HEK293 (cell line): ENCODE results near the gene SLC4A8.
A peak's percentile ranks its signal among the peaks of the same experiment; 100 is the strongest.

Experiments used
- CTCF ChIA-PET: fragments of 350-600 bp; formaldehyde crosslinking; extraction: SDS; loops from one replicate; lab custom pipeline; 2021; ENCODE audit warnings: antibody characterized with exemption; lab: Yijun Ruan, JAX
- POLR2A ChIA-PET: fragments of 300-600 bp; formaldehyde crosslinking; extraction: SDS; loops from one replicate; lab custom pipeline; 2020; ENCODE audit warnings: antibody characterized with exemption, inconsistent platforms; lab: Yijun Ruan, JAX
- H3K27ac ChIP-seq: fragments of 200-500 bp; sonication (Bioruptor generic); 2 replicates; pipeline ENCODE4 v1.5.1; 2014; ENCODE audit warnings: low read depth, low read length, control low read depth, inconsistent platforms; ENCODE audit errors: extremely low read depth
- H3K36me3 ChIP-seq, 2 experiments: fragments of 200-500 bp in 1 of 2; sonication (Bioruptor generic) in 1 of 2; 1 replicate in 1 of 2; 2 replicates in 1 of 2; pipeline ENCODE4 v1.5.1; 2014 to 2017; ENCODE audit warnings: inconsistent platforms in 2 of 2, low read length in 2 of 2; ENCODE audit not compliant: control insufficient read depth in 2 of 2, insufficient read depth in 1 of 2
- H3K4me1 ChIP-seq: fragments of 200-500 bp; sonication (Bioruptor generic); 2 replicates; pipeline ENCODE4 v1.5.1; 2014; ENCODE audit warnings: mild to moderate bottlenecking, low read length, inconsistent platforms; ENCODE audit not compliant: control insufficient read depth, insufficient read depth
- H3K4me3 ChIP-seq: 2 replicates; pipeline ENCODE4 v1.5.1; 2011; ENCODE audit warnings: low read depth, mild to moderate bottlenecking, control low read depth, low read length, moderate library complexity
- H3K9me3 ChIP-seq: fragments of 200-500 bp; sonication (Bioruptor generic); 2 replicates; pipeline ENCODE4 v1.5.1; 2014; ENCODE audit warnings: low read depth, low read length, inconsistent platforms; ENCODE audit not compliant: control insufficient read depth, insufficient read depth
- GLIS1 ChIP-seq: fragments of 450-650 bp; formaldehyde crosslinking; IDR thresholded peaks from 2 replicates; pipeline ENCODE4 v1.5.1; 2016; ENCODE audit warnings: missing biosample characterization, missing genetic modification characterization
- PRDM6 ChIP-seq: fragments of 450-650 bp; formaldehyde crosslinking; IDR thresholded peaks from 2 replicates; pipeline ENCODE4 v1.5.1; 2017; ENCODE audit warnings: missing biosample characterization, missing genetic modification characterization
- ZBTB6 ChIP-seq: fragments of 450-650 bp; formaldehyde crosslinking; IDR thresholded peaks from 2 replicates; pipeline ENCODE4 v1.5.1; 2017; ENCODE audit warnings: missing biosample characterization, missing genetic modification characterization
- ZNF16 ChIP-seq: fragments of 450-650 bp; formaldehyde crosslinking; IDR thresholded peaks from 2 replicates; pipeline ENCODE4 v1.5.1; 2016; ENCODE audit warnings: low read depth, missing biosample characterization, missing genetic modification characterization
- ZNF175 ChIP-seq: fragments of 450-650 bp; formaldehyde crosslinking; IDR thresholded peaks from 2 replicates; pipeline ENCODE4 v1.5.1; 2016; ENCODE audit warnings: missing biosample characterization, missing genetic modification characterization
- ZNF354C ChIP-seq: fragments of 450-650 bp; formaldehyde crosslinking; IDR thresholded peaks from 2 replicates; pipeline ENCODE4 v1.5.1; 2016; ENCODE audit warnings: missing biosample characterization, missing genetic modification characterization, low read depth, borderline replicate concordance
- ZNF398 ChIP-seq: fragments of 450-650 bp; formaldehyde crosslinking; IDR thresholded peaks from 2 replicates; pipeline ENCODE4 v1.5.1; 2017; ENCODE audit warnings: missing biosample characterization, missing genetic modification characterization
- ZNF404 ChIP-seq: fragments of 450-650 bp; formaldehyde crosslinking; IDR thresholded peaks from 2 replicates; pipeline ENCODE4 v1.5.1; 2017; ENCODE audit warnings: missing biosample characterization, missing genetic modification characterization
- ZNF571 ChIP-seq: fragments of 450-650 bp; formaldehyde crosslinking; IDR thresholded peaks from 2 replicates; pipeline ENCODE4 v1.5.0; 2017; ENCODE audit warnings: missing biosample characterization, missing genetic modification characterization
- ZNF596 ChIP-seq: fragments of 450-650 bp; IDR thresholded peaks from 2 replicates; pipeline ENCODE4 v1.5.0; 2018; ENCODE audit warnings: missing biosample characterization, mild to moderate bottlenecking, missing genetic modification characterization, moderate library complexity
- ZNF600 ChIP-seq: fragments of 450-650 bp; formaldehyde crosslinking; IDR thresholded peaks from 2 replicates; pipeline ENCODE4 v1.5.1; 2016; ENCODE audit warnings: missing biosample characterization, missing genetic modification characterization
- ZNF658 ChIP-seq: fragments of 450-650 bp; formaldehyde crosslinking; IDR thresholded peaks from 2 replicates; pipeline ENCODE4; 2016; ENCODE audit warnings: missing biosample characterization, missing genetic modification characterization
- ZNF677 ChIP-seq: fragments of 450-650 bp; IDR thresholded peaks from 2 replicates; pipeline ENCODE4 v1.5.0; 2018; ENCODE audit warnings: missing biosample characterization, mild to moderate bottlenecking, missing genetic modification characterization, moderate library complexity
- ZNF701 ChIP-seq: fragments of 450-650 bp; formaldehyde crosslinking; IDR thresholded peaks from 2 replicates; pipeline ENCODE4 v1.5.1; 2016; ENCODE audit warnings: missing biosample characterization, missing genetic modification characterization
- ZNF776 ChIP-seq: fragments of 450-650 bp; formaldehyde crosslinking; IDR thresholded peaks from 2 replicates; pipeline ENCODE4 v1.5.0; 2017; ENCODE audit warnings: missing biosample characterization, missing genetic modification characterization, borderline replicate concordance
- TF ChIP-seq, protein P1 (sequence below): fragments of 450-650 bp; formaldehyde crosslinking; IDR thresholded peaks from 2 replicates; pipeline ENCODE4; 2016; ENCODE audit warnings: missing biosample characterization, missing genetic modification characterization

The SLC4A8 gene

GRCh38 chr12:51432921-51433320 lies 8.3 kb downstream of the SLC4A8 start:
- H3K27ac ChIP-seq, result no peak overlapping the region
- H3K4me1 ChIP-seq, result no peaks in the 10 kb centered on the region; the same call in 1 of the 2 replicates
- no peak overlapping the region for H3K4me3 ChIP-seq
- H3K9me3 ChIP-seq, result no peaks in the 10 kb centered on the region
- POLR2A ChIA-PET, result no interaction called here
- CTCF ChIA-PET, result interaction anchor here (0.7 to 1.1 kb wide), 2 partner anchors 11 to 391 kb away, joined by 3 read pairs; no protein-coding TSS in a partner anchor
- no peaks in the 10 kb centered on the region for H3K36me3 ChIP-seq
- TF ChIP-seq ZNF175 (tag by site-specific recombination) (no peak), ZNF354C (no peak), ZNF701 (tag by site-specific recombination) (no peak), ZNF404 (no peak), ZNF571 (tag by site-specific recombination) (no peak), GLIS1 (tag by site-specific recombination) (no peak), ZBTB6 (tag by site-specific recombination) (no peak), ZNF398 (tag by site-specific recombination) (no peak), ZNF596 (tag by site-specific recombination) (no peak), ZNF658 (tag by site-specific recombination) (no peak), ZNF16 (tag by site-specific recombination) (no peak)
- TF ChIP-seq, protein P1, sequence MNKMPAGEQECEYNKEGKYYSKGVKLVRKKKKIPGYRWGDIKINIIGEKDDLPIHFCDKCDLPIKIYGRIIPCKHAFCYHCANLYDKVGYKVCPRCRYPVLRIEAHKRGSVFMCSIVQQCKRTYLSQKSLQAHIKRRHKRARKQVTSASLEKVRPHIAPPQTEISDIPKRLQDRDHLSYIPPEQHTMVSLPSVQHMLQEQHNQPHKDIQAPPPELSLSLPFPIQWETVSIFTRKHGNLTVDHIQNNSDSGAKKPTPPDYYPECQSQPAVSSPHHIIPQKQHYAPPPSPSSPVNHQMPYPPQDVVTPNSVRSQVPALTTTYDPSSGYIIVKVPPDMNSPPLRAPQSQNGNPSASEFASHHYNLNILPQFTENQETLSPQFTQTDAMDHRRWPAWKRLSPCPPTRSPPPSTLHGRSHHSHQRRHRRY (tag by site-specific recombination), result no peak

- no peak overlapping the region for H3K27ac ChIP-seq
- TF ChIP-seq ZNF677 (tag by site-specific recombination) (no peak), ZNF776 (tag by site-specific recombination) (no peak), PRDM6 (tag by site-specific recombination) (peak; percentile 68; the same call in 1 of the 2 replicates)
- ChIA-PET POLR2A (no interaction called here), CTCF (no interaction called here)
- no peaks in the 10 kb centered on the region for H3K36me3 ChIP-seq
- no peaks in the 10 kb centered on the region for H3K9me3 ChIP-seq
- H3K4me3 ChIP-seq, result no peak overlapping the region
- no peaks in the 10 kb centered on the region; the same call in 1 of the 2 replicates for H3K4me1 ChIP-seq
These were observed 9.7 kb downstream of the SLC4A8 start for GRCh38 chr12:51434305-51434704.

DNA sequence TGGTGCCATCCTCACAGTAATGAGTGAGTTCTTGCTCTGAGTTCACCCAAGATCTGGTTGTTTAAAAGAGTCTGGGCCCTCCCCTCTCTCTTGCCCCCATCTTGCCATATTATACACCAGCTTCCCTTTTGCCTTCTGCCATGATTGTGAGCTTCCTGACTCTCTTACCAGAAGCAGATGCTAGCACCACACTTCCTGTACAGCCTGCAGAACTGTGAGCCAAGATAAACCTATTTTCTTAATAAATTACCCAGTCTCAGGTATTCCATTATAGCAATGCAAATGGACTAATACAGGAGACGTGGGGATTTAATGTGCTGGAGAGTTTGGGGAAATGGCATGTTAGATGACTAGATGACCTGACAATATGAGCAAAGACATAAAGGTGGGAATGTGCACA lies 12.8 kb downstream of the SLC4A8 start:
- ChIA-PET CTCF (interaction anchor here (0.6 kb wide), 1 partner anchor 118 kb away, joined by 3 read pairs; no protein-coding TSS in a partner anchor), POLR2A (no interaction called here)
- no peak overlapping the region for H3K4me3 ChIP-seq
- H3K36me3 ChIP-seq, result no peaks in the 10 kb centered on the region
- no peak overlapping the region for H3K27ac ChIP-seq
- H3K4me1 ChIP-seq, result no peaks in the 10 kb centered on the region; the same call in 1 of the 2 replicates
- H3K9me3 ChIP-seq, result no peaks in the 10 kb centered on the region
- no peak for TF ChIP-seq ZNF600 (tag by site-specific recombination)
- TF ChIP-seq ZNF398 (tag by site-specific recombination), result no peak
- TF ChIP-seq, all 188 proteins: peak for 0
